Activated T-helper 1 cell treated with anti-CD3 and anti-CD28 coated beads, Interleukin-2, amount 50 U/mL, for 16 hours (primary cell): ENCODE results near the gene PACC1.
A peak's percentile ranks its signal among the peaks of the same experiment; 100 is the strongest.

Source experiments
- DNase-seq, 2 donors: peaks; one replicate each; pipeline ENCODE4 v3.0.0-alpha.2; 2020; ENCODE audit warnings: low read depth in 1 of 2, low spot score in 1 of 2

The PACC1 gene

GRCh38 chr1:212414328-212415106, at the start of gene PACC1:
Gene PACC1, minus strand, starts transcription at chr1:212414886. Its CDS starts 129 bp downstream, at chr1:212414757.
- peak; percentile 65 to 82 for DNase-seq

- no peak for DNase-seq
Observed at GRCh38 chr1:212463565-212464285, 49.0 kb upstream of the PACC1 start.

GRCh38 chr1:212461916-212462660, 47.4 kb upstream of the PACC1 start:
- DNase-seq, result no peak

GRCh38 chr1:212460376-212460775, 45.7 kb upstream of the PACC1 start:
- DNase-seq, result no peak

- no peak for DNase-seq
Observed at GRCh38 chr1:212459656-212460055, 45.0 kb upstream of the PACC1 start.

GRCh38 chr1:212458817-212459216, 44.1 kb upstream of the PACC1 start:
- DNase-seq, result no peak

GRCh38 chr1:212457740-212458338, 43.2 kb upstream of the PACC1 start:
- peak in 1 of 2 donors; percentile 24 for DNase-seq

- peak; percentile 74 to 84 for DNase-seq
Observed at GRCh38 chr1:212455803-212456528, 41.3 kb upstream of the PACC1 start.

GRCh38 chr1:212455401-212455800, 40.7 kb upstream of the PACC1 start:
- DNase-seq, result no peak

- no peak for DNase-seq
Observed at GRCh38 chr1:212454741-212455140, 40.1 kb upstream of the PACC1 start.

- no peak for DNase-seq
Observed at GRCh38 chr1:212453156-212453857, 38.6 kb upstream of the PACC1 start.

GRCh38 chr1:212452323-212453155, 37.9 kb upstream of the PACC1 start:
- no peak for DNase-seq

GRCh38 chr1:212451416-212452322, 37.0 kb upstream of the PACC1 start:
- DNase-seq, result no peak

- no peak for DNase-seq
Observed at GRCh38 chr1:212450331-212450881, 35.7 kb upstream of the PACC1 start.

GRCh38 chr1:212447478-212447877, 32.8 kb upstream of the PACC1 start:
- DNase-seq, result no peak

- no peak for DNase-seq
Observed at GRCh38 chr1:212446333-212446732, 31.6 kb upstream of the PACC1 start.

GRCh38 chr1:212442408-212442807, 27.7 kb upstream of the PACC1 start:
- no peak for DNase-seq

- DNase-seq, result no peak
Observed at GRCh38 chr1:212440419-212440818, 25.7 kb upstream of the PACC1 start.
